Measurements from ENCODE around the gene CARD11. TPM values are rescaled to one million over a fixed set of nuclear protein-coding genes. Genes with fewer than 3 reads are reported as not detected.

CARD11 gene
- total RNA-seq, 4 donors from 2014 or later: 0.96 to 47.5 (median 6.6) TPM

DNA sequence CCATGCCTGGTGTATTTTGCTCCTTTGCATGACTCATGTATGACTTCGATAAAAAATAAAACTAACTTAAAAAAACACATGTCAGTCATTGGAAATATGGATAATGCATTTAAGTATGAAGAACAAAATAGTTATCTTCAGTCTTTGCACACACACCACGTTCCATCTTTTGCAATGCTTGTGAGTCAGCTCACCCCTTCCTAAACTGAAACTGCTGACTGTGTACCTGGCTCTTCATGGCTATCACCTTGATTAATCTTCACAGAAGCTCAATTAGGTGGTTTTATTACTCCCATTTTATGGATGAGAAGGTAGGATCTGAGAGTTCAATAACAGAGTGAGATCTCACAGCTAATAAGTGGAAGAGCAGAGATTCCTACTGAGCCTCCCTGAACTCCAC is 79.5 kb downstream of the CARD11 start:
- WGBS, 2 donors (ENCODE audit: low coverage in 1 of 2): 89 to 100% methylated on average over 2 of the region's 2 CpGs

DNA sequence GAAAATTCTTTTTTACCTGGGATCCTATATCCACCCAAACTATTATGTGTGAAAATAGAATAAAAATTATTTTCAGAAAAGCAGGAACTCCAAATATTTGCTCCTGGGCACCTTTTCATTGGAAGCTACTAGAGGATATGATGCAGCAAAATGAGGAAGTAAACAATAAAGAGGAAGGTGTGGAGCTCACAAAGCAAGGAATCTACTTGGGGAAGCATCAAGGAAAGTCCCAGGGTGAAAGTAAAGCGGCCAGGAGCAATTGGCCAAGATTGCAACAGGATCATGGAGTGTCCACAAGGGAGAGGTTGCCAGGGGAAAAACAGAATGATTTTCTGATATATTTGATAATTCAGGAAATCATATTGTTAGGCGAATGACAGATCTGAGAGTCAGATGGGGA is 80.8 kb downstream of the CARD11 start:
- Histone ChIP-seq H3K36me3 (no peaks in the 10 kb centered on the region), H3K27ac (no peak overlapping the region), H3K4me1 (no peaks in the 10 kb centered on the region), H3K9me3 (peaks cover 5% of the 10 kb centered on the region in 2 donors), H3K27me3 (no peaks in the 10 kb centered on the region), H3K4me3 (no peak overlapping the region)
- intact Hi-C loops (cut with DNase I; ENCODE audit: low total_unique reads) (no loop called here), in situ Hi-C loops (cut with MboI; ENCODE audit: low pct_ligation_motif_present in 1 of 4, low pct_unique_long_range_greater_than_20kb in 1 of 4, low sequenced_read_pairs in 3 of 4) (no loop called here)
- WGBS, 2 donors (ENCODE audit: low coverage in 1 of 2): 67 to 72% methylated on average over 2 of the region's 2 CpGs
- no peak for DNase-seq
- TF ChIP-seq, protein P1, sequence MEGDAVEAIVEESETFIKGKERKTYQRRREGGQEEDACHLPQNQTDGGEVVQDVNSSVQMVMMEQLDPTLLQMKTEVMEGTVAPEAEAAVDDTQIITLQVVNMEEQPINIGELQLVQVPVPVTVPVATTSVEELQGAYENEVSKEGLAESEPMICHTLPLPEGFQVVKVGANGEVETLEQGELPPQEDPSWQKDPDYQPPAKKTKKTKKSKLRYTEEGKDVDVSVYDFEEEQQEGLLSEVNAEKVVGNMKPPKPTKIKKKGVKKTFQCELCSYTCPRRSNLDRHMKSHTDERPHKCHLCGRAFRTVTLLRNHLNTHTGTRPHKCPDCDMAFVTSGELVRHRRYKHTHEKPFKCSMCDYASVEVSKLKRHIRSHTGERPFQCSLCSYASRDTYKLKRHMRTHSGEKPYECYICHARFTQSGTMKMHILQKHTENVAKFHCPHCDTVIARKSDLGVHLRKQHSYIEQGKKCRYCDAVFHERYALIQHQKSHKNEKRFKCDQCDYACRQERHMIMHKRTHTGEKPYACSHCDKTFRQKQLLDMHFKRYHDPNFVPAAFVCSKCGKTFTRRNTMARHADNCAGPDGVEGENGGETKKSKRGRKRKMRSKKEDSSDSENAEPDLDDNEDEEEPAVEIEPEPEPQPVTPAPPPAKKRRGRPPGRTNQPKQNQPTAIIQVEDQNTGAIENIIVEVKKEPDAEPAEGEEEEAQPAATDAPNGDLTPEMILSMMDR (IDR thresholded peaks at IDR 0.05): no peak
- no peak for TF ChIP-seq POLR2AphosphoS5 (IDR thresholded peaks at IDR 0.05)
- TF ChIP-seq POLR2A (IDR thresholded peaks at IDR 0.05): no peak
- no peak for TF ChIP-seq EP300 (IDR thresholded peaks at IDR 0.05; ENCODE audit: low read depth)

More for the DNA sequence above, 79.5 kb downstream of the CARD11 start:
- Histone ChIP-seq H3K27ac (no peak overlapping the region), H3K27me3 (no peaks in the 10 kb centered on the region), H3K9me3 (peaks cover 5% of the 10 kb centered on the region in 2 donors), H3K4me1 (no peaks in the 10 kb centered on the region), H3K4me3 (no peak overlapping the region), H3K36me3 (no peaks in the 10 kb centered on the region)
- intact Hi-C loops (cut with DNase I; ENCODE audit: low total_unique reads) (no loop called here), in situ Hi-C loops (cut with MboI; ENCODE audit: low pct_ligation_motif_present in 1 of 4, low pct_unique_long_range_greater_than_20kb in 1 of 4, low sequenced_read_pairs in 3 of 4) (no loop called here)
- TF ChIP-seq, protein P1 (IDR thresholded peaks at IDR 0.05): no peak
- TF ChIP-seq EP300 (IDR thresholded peaks at IDR 0.05; ENCODE audit: low read depth) (no peak), POLR2A (IDR thresholded peaks at IDR 0.05) (no peak), POLR2AphosphoS5 (IDR thresholded peaks at IDR 0.05) (no peak)
- no peak for DNase-seq

DNA sequence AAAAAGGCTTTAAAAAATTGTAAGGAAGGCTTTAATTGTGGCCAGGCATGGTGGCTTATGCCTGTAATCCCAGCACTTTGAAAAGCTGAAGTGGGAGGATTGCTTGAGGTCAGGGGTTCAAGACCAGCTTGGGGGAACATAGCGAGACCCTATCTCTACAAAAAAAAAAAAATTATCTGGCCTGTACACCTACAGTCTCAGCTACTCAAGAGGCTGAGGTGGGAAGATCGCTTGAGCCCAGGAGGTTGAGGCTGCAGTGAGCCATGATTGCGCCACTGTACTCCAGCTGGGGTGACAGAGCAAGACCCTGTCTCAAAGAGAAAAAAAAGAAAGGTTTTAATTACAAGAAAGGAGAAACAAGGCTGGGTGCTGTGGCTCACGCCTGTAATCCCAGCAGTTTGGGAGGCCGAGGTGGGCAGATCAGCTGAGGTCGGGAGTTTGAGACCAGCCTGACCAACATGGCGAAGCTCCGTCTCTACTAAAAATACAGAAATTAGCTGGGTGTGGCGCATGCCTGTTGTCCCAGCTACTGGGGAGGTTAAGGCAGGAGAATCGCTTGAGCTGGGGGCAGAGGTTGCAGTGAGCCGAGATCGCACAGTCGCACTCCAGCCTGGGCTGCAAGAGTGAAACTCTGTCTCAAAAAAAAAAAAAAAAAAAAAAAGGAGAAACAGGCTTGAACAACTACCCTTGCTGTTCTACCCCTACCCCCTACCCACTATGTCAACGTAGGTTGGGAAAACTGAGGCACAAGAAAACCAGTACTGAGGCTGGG is 83.7 kb downstream of the CARD11 start:
- intact Hi-C loops (cut with DNase I; ENCODE audit: low total_unique reads) (no loop called here), in situ Hi-C loops (cut with MboI; ENCODE audit: low pct_ligation_motif_present in 1 of 4, low pct_unique_long_range_greater_than_20kb in 1 of 4, low sequenced_read_pairs in 3 of 4) (no loop called here)
- no peak for DNase-seq
- 93 to 97% methylated on average over 13 to 14 of the region's 14 CpGs for WGBS, 2 donors (ENCODE audit: low coverage in 1 of 2)
- Histone ChIP-seq H3K4me1 (no peaks in the 10 kb centered on the region), H3K36me3 (no peaks in the 10 kb centered on the region), H3K4me3 (no peak overlapping the region), H3K9me3 (no peaks in the 10 kb centered on the region), H3K27me3 (no peaks in the 10 kb centered on the region), H3K27ac (no peak overlapping the region)
- TF ChIP-seq EP300 (IDR thresholded peaks at IDR 0.05; ENCODE audit: low read depth): no peak
- no peak for TF ChIP-seq POLR2A (IDR thresholded peaks at IDR 0.05)
- no peak for TF ChIP-seq POLR2AphosphoS5 (IDR thresholded peaks at IDR 0.05)
- TF ChIP-seq, protein P1 (IDR thresholded peaks at IDR 0.05): no peak

DNA sequence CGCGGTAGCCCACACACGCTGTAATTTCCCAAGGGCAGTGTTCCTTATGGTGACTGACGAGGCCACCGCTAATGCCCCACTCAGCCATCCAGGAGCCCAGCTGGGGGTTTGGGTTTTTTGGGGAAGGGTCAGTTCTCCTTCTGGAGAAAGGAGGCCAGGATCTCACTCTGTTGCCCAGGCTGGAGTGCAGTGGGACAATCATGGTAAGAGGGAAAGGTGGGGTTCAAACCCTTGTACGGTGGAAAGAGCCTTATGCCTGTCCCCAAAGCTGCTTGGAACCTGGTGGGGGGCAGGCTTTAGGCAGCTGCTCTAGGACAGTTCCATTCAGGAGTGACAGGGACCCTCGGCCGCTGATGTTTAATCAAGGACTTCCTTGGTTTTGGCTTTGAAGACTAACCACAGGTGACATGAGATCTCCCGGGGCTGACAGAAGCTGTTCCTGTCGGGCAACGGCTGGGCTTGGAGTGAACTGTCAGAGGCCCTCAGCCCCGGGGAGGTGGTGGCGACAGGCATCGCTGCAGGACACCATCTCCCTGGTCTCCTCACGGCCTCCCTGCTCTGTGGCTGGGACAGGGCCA is 84.5 kb downstream of the CARD11 start:
- no peak overlapping the region for H3K4me3 ChIP-seq
- TF ChIP-seq EP300 (IDR thresholded peaks at IDR 0.05; ENCODE audit: low read depth): no peak
- no peak for TF ChIP-seq POLR2A (IDR thresholded peaks at IDR 0.05)
- no peak for TF ChIP-seq POLR2AphosphoS5 (IDR thresholded peaks at IDR 0.05)
- TF ChIP-seq, protein P1 (IDR thresholded peaks at IDR 0.05): no peak
- H3K36me3 ChIP-seq: no peaks in the 10 kb centered on the region
- H3K27ac ChIP-seq: no peak overlapping the region
- no peak for DNase-seq
- no peaks in the 10 kb centered on the region for H3K4me1 ChIP-seq
- intact Hi-C loops (cut with DNase I; ENCODE audit: low total_unique reads): no loop called here
- H3K27me3 ChIP-seq: no peaks in the 10 kb centered on the region
- 92% methylated on average over 8 of the region's 15 CpGs; no CpG with 5 or more reads in 1 of the 2 donors for WGBS, 2 donors (ENCODE audit: low coverage in 1 of 2)
- H3K9me3 ChIP-seq: no peaks in the 10 kb centered on the region
- in situ Hi-C loops (cut with MboI; ENCODE audit: low pct_ligation_motif_present in 1 of 4, low pct_unique_long_range_greater_than_20kb in 1 of 4, low sequenced_read_pairs in 3 of 4): no loop called here
